ENCODE measurements around the gene NAA60.

The NAA60 gene

GRCh38 chr16:3534126-3534525 lies 90.6 kb downstream of the NAA60 start:
- POLR2A ChIA-PET, result no interaction called here
- Histone ChIP-seq H3K9me3 (ENCODE audit: control insufficient read depth, insufficient read depth, low read depth, low read length) (no peaks in the 10 kb centered on the region), H3K27ac (ENCODE audit: extremely low read depth, low read depth, low read length) (no peak overlapping the region), H3K36me3 (ENCODE audit: control insufficient read depth in 2 of 2, insufficient read depth in 1 of 2, low read length in 2 of 2) (peaks cover 4 to 75% of the 10 kb centered on the region in 2 experiments; a peak in 2 of 3 replicates), H3K4me3 (ENCODE audit: low read depth, low read length) (no peak overlapping the region), H3K4me1 (ENCODE audit: control insufficient read depth, insufficient read depth, low read length) (no peaks in the 10 kb centered on the region)
- CTCF ChIA-PET, result interaction anchor here (0.6 kb wide), 1 partner anchor 315 kb away, joined by 3 read pairs; no protein-coding TSS in a partner anchor
- TF ChIP-seq ZNF354C (tag by site-specific recombination; IDR thresholded peaks at IDR 0.05; ENCODE audit: borderline replicate concordance, low read depth) (no peak), ZNF777 (tag by site-specific recombination; IDR thresholded peaks at IDR 0.05; ENCODE audit: borderline replicate concordance) (no peak), HOXA7 (CRISPR knock-in tag; IDR thresholded peaks at IDR 0.05; ENCODE audit: borderline replicate concordance) (no peak), ZNF530 (tag by site-specific recombination; IDR thresholded peaks at IDR 0.05; ENCODE audit: low read depth) (no peak), ZNF391 (tag by site-specific recombination; IDR thresholded peaks at IDR 0.05; ENCODE audit: borderline replicate concordance, low read depth) (no peak), ZNF555 (tag by site-specific recombination; conservative IDR thresholded peaks at IDR 0.05) (no peak)
- TF ChIP-seq, protein P1, sequence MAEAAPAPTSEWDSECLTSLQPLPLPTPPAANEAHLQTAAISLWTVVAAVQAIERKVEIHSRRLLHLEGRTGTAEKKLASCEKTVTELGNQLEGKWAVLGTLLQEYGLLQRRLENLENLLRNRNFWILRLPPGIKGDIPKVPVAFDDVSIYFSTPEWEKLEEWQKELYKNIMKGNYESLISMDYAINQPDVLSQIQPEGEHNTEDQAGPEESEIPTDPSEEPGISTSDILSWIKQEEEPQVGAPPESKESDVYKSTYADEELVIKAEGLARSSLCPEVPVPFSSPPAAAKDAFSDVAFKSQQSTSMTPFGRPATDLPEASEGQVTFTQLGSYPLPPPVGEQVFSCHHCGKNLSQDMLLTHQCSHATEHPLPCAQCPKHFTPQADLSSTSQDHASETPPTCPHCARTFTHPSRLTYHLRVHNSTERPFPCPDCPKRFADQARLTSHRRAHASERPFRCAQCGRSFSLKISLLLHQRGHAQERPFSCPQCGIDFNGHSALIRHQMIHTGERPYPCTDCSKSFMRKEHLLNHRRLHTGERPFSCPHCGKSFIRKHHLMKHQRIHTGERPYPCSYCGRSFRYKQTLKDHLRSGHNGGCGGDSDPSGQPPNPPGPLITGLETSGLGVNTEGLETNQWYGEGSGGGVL (tag by site-specific recombination; IDR thresholded peaks at IDR 0.05), result no peak

- no peak overlapping the region for H3K27ac ChIP-seq (ENCODE audit: extremely low read depth, low read depth, low read length)
- POLR2A ChIA-PET, result no interaction called here
- CTCF ChIA-PET, result interaction anchor here (0.6 to 1.0 kb wide), 2 partner anchors 10 to 566 kb away, joined by 3 to 4 read pairs; no protein-coding TSS in a partner anchor
- H3K4me3 ChIP-seq (ENCODE audit: low read depth, low read length), result no peak overlapping the region
- no peak for TF ChIP-seq ZNF114 (tag by site-specific recombination; IDR thresholded peaks at IDR 0.05)
- H3K36me3 ChIP-seq (ENCODE audit: control insufficient read depth in 2 of 2, insufficient read depth in 1 of 2, low read length in 2 of 2), result peaks cover 4 to 71% of the 10 kb centered on the region in 2 experiments; a peak in 2 of 3 replicates
- no peaks in the 10 kb centered on the region for H3K9me3 ChIP-seq (ENCODE audit: control insufficient read depth, insufficient read depth, low read depth, low read length)
- no peaks in the 10 kb centered on the region for H3K4me1 ChIP-seq (ENCODE audit: control insufficient read depth, insufficient read depth, low read length)
Measured at GRCh38 chr16:3536271-3536731, 92.8 kb downstream of the NAA60 start.

Measured in HEK293 (cell line).